HG03135 (cell line): ENCODE data around the gene CD40LG.

Source experiments
- ATAC-seq: cut with Tn5 transposase; IDR thresholded peaks from one replicate; pipeline ENCODE4 v1.9.1; 2021; ENCODE audit warnings: mild to moderate bottlenecking, moderate library complexity; ENCODE audit not compliant: unreplicated experiment

Gene CD40LG

DNA sequence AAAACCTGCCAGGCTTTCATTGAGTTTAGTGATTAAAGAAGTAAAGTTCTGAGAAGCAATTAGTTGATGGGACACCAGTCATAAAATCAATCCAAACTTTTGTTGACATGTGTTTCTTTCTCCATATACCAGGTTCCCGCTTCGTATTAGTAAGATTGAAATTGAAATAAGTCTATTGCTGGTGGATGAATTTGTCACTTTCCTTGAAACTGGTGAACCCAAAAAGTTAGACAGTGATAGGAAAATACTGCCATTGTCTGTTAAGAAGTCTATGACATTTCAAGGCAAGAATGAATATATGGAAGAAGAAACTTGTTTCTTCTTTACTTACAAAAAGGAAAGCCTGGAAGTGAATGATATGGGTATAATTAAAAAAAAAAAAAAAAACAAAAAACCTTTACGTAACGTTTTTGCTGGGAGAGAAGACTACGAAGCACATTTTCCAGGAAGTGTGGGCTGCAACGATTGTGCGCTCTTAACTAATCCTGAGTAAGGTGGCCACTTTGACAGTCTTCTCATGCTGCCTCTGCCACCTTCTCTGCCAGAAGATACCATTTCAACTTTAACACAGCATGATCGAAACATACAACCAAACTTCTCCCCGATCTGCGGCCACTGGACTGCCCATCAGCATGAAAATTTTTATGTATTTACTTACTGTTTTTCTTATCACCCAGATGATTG is at the start of gene CD40LG:
CD40LG (plus strand) TSS at position 482 of the 684 bp plus-strand sequence; CDS start at position 573, 91 bp downstream.
- ATAC-seq, result no peak

DNA sequence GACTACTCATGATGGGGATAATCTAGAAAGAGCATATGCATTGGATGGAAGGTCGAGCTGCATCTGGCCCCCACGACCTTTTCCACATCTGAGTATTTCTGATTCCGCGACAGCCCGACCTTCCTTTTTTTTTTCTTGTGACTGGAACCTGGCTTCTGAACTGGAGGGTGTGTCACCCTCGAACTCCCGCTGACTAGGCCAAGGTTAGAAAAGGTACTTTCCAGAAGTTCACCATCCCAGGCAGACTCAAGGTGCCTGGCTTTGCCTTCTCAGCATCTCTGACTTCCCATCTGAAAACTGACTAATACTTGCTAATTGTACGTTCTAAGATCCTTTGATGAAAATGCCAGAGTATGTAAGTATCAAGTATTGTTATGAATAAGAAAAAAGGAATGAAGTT is 49.3 kb upstream of the CD40LG start:
- no peak for ATAC-seq

DNA sequence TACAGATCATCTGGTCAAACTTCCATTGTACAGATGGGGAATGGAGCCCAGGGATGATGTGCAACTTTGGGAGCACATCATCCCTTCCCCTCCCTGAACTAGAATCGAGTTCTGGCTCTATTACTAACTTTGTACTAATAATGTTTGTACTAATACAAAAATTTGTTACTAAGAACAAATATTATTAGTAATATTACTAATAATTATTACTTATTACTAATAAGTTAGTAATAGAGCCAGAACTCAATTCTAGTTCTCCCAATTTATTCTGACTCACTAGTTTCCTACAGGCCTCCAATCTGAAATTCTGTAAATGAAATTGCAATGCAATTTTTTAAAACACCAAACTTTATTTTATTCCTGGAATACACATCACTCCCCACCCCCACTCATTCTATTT is 47.9 kb upstream of the CD40LG start:
- no peak for ATAC-seq

DNA sequence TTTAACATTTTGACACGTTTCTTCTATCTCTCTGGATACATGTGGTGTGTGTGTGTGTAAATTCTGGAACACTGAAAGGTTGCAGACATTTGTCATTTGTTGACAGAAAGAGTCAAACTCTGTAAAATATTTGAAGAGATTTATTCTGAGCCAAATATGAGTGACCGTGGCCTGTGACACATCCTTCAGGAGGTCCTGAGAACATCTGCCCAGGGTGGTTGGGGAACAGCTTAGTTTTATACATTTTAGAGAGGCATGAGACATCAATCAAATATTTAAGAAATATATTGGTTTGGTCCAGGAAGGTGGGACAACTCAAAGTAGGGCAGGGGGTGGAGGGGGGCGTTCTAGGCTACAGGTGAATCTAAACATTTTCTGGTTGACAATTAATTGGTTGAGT is 40.7 kb upstream of the CD40LG start:
- ATAC-seq, result no peak

DNA sequence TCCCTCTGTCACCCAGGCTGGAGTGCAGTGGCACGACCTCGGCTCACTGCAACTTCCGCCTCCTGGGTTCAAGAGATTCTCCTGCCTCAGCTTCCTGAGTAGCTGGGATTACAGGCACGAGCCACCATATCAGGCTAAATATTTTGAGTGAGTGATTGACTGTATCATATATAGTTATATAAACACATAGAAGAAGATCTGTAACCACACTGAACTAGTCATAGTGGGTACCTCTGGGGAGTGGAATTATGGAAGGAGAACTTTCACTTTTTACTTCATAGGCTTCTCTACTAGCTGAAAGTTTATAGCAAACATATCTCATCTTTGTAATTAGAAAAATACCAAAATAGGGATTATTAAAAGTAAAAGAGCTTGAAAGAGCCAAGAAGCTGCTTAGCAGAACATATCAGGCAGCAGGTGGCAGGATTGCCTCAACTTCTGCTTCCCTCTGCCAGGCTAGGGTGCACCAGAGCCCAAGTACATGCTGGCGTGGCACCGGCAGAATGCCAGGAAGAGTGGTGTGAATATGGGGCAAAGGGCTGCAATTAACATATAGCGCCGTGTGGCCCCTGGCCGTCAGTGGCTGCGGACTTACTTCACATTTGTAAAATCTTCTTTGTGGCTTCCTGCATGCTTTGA is 39.5 kb upstream of the CD40LG start:
- ATAC-seq, result no peak

DNA sequence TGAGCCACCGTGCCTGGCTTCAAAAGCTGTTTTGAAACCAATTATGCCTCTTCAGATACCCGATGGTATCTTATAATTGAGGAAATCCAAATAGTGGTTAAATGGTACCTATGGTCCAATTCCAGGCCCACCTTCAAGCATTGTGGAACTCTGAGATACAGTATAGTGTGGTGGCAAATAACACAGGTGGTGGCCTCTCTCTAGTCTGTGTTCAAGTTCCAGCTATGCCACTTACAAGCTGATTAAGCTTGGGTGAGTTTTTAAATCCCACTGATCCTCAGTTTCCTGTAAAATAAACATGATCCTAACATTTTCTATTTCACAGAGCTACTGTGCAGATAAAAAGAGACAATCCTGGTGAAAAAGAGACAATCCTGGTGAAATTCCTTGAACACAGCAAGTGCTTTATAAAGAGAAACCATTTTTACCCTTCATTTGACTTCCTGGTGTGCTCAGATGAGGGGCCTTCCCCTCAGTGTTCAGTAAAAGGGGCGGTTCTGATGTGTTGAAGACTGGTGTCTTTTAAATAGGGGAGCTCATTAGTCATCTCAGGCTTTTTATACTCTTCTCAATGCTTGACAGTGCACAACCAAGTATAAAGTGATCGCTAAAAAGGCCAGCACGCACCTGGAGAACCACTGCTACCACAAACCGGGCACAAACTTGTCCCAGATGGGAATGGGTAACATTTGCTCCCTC is 30.8 kb upstream of the CD40LG start:
- peak; percentile 92 for ATAC-seq

DNA sequence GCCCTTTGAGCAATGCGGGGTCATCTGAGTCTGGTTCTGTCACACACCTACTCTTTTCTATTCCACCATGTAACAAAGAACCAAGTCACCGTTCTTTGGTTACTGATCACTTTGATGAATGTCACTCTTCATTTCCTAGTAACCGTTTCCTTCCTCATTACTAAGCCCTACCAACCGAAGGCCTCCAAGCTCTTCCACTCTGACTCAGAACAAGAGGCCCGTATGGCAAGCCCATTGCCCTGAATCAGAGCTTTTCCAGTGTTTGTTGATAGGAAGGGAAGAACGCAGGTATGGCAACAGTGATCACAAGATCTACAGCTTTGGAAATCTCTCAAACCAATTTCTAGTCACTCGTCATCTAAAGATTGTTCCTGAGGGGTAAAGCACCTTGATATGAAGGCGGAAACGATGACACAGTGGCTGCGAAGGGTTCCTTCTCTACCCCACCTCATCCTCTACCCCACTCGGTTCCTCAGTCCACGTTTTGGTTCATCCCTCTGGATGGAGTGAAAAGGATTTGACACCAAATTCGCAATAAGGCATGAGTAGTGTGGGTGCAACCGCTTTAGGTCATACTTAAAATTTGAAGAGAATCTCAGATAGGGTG is 28.0 kb upstream of the CD40LG start:
- no peak for ATAC-seq

DNA sequence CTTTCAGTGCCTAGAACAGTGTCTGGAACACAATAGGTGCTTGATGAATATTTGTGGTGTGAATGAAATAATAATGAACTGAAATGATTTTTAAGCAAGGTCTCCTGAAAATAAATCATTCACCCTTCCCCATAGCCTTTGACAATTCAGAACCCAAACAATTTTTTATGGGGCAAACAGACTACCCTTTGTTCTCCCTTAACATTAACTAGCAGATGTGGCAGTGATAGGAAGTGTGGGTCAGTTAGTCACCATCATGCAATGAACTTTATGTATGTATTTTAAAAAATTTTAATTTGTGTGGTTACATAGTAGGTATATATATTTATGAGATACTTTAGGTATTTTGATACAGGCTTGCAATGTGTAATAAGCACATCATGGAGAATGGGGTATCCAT is 27.2 kb upstream of the CD40LG start:
- no peak for ATAC-seq

DNA sequence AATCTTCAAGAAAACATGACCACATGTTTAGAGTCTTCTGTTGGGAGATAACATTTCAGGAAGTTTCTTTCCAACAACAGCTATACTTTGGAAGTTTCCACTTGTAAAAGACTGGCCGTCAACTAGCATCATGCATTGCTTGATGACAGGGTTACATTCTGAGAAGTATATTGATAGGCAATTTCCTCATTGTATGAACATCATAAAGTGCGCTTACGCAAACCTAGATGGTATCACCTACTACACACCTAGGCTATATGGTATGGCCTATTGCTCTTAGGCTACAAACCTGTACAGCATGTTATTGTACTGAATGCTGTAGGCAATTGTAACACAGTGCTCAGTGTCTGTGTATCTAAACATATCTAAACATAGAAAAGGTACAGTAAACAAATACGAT is 25.4 kb upstream of the CD40LG start:
- ATAC-seq, result no peak

DNA sequence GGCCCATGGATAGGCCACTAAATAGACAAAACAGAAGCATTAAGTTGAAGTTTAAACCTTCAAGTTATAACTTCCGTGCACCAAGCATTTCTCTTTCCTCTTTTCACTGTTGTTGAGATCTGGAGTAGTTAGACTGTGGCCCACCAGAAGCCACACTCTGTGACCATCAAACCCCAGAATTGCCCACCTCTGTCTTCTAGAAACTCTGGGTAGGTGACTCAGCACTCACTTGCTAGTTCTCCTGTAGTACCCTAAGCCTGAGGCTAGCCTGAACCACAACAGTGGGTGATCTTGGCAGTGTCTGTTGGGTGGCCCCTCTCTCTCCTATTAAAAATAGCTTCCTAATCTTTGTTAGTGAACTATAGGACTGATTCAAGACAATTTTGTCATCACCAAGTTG is 24.6 kb upstream of the CD40LG start:
- no peak for ATAC-seq

DNA sequence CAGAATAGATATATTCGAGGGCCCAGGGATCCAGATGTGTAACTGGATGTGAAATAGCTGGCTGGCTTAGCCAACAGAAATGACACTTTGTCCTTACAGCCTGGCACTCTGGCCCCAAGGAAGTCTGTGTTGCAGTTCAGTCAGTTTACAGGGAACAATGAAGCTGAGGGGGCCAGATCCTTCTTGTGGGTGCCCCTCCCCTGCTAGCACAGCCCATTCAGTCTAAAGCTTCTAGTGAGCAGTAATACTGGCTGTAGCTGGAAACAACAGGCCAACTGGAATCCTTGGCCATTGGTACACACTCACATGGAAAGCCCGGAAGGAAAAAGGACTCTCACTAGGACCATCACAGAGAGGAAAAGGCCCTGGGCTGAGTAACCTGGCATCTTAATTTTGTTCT is 22.7 kb upstream of the CD40LG start:
- no peak for ATAC-seq

DNA sequence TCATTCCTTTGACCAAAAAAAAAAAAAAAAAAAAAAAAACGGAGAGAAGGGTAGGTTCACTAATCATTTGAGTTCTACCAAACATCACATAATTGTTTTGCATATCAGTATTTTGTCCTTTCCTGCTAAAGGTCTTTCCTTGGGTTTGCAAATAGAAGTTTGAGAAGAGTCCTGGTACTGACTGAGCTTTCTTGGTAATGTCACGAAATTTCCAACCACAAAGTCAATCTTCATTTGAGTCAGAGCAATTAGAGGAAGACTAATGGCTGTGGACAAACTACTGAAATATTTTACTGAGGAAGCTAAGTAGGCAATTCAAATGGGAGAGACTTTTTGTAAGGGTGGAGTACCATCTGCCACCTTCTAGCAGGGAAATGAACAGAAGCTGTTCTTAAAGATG is 21.7 kb upstream of the CD40LG start:
- ATAC-seq, result no peak

DNA sequence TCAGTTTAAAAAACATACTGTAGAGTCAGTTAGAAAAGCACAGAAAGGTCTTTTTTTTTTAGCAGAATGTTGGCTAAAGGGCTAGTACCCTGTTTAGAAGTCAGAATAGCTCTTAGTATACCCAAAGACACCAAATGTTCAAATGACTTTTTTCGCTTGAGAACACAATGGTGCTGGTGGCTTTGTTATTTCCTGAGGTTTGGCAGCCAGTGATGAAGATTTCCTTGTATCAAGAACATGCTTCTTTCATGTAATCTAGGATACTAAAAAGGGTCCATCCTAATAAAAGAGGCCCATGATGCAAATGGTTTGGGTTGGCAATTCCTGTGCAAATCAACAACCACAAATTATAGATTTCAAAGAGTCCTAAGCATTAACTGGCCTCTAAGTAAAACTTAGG is 21.1 kb upstream of the CD40LG start:
- no peak for ATAC-seq

DNA sequence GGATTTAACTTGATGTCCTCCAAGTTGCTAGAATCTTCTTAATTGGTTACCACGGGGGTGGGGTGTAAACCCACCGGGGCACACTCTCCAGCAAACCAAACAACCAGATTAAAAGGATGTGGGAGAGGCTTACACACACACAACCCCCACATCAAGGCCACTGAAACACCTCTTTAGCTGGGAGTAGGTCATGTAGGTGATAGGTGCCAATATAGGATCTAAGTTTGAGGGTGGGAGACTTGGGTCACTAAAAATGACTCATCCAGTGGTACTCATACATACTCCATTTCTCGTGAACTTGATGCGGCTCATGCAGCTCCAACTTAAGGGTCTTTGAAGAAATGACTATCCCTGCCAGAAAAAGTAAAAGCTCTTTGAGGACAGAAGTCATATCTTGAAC is 20.5 kb upstream of the CD40LG start:
- no peak for ATAC-seq

DNA sequence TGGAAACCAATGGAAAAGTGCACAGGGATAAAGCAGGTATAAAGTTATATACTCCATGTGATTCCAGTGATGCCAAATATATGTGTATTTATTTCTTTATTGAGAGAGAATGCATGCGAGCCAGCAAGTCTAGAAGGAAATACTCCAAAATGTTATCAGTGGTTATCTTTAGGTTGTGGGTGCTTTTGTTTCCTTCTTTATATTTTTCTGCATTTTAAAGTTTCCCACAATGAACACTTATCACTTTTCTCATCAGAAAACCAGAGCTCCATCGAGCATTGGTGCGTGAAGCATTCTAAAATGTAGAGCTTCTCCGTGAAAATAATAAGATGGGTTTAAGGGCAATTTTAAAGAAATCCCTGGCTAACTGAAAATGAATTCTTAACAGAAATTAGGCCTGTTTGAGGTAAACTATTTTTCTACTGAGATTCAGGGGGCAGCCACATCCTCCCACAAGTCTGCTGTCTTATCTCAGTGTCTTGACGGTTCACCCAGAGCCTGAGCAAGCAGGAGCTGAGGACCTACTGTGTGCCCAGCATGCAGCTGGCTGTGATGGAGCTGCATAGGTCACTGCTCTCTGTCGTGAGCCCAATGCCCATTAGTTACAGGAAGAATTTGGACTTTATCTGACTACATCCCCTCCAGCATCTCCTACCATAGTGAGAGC is 18.7 kb upstream of the CD40LG start:
- ATAC-seq, result no peak

DNA sequence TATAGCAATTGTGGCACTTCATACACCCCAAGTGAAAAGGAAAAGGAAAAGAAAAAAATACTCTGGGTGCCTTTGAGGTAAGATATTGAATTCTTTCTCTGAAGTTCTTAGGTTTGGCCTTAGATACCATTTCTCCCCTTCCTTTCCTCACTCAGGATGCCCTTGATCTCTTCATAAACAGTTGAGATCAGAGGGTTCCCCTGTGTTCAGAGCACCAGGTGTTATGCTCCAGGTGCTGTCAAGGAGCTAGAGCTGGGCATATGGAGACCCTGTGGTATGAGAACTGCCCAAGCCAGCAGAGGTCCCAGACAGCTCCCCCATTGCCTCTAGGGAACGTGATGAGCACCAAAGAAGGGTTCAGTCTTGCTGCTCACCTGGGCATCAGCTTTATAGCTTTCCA is 17.1 kb upstream of the CD40LG start:
- ATAC-seq, result no peak

DNA sequence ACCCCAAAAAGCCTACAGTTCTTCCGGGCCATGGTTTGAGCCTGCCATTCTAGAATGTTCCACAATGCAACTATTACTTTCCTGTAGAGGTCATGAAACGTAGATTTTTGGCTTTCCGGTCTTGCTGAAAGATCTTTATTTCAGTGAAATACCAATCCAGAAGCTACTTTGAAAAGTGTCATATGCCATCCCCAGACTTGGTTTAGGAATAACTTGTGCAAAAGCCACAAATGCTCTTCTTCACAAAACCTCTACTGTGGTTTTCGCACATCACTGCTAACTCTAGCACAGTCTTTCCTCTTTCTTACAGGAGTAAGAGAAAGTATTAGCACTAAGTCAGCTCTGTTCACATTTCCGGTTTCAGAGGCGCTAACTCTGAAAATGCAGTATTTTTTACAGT is 12.7 kb upstream of the CD40LG start:
- ATAC-seq, result peak; percentile 58

DNA sequence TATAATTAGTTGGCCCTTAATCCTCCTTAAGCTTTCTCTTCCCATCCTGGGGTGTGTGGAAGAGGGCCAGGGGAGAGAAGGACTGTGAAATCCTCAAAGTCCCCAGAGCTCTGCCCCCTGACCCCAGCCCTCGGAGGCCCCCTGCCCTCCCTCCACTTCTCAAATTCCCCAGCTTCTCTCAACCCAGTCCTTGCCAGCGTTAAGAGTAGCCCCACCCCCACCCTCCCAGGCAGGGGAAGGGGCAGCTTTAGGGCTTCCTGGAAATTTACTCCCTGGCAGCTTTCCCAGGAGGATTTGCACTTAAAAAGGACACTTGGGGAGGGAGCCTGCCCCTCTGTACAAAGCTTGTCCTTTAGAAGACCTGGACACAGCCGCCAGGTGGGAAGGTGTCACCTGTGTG is 11.8 kb upstream of the CD40LG start:
- no peak for ATAC-seq

DNA sequence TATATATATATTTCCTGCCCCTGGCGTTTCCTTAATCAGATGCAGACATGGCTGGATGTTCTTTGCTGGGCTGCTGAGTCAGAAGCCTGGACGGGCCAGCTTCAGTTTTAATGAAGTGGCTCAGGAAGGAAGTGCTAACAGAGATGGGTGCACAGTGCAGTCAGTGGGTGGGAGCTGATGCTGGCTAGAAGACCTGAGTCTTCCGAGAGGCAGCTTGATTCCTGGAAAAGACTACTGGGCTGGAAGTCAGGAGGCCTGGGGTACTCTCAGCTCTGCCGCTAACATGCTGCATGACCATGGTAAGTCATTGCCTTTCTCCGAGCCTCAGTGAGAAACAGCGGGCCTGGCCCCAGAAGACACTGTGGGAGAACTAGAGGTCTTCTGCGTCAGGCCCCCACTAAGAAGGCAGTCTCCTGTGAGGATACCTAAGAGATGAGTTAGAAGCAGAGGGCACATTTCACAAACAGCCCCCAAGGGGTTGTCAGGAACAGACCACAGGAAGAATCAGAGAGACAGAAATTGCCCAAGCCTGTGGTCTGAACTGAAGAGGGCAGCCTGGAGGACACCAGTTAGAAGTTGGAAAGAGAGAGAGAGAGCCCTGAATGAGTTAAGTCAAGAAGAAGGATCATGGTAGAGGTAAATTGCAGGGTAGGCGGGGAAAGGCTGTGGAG is 8.3 kb upstream of the CD40LG start:
- no peak for ATAC-seq

DNA sequence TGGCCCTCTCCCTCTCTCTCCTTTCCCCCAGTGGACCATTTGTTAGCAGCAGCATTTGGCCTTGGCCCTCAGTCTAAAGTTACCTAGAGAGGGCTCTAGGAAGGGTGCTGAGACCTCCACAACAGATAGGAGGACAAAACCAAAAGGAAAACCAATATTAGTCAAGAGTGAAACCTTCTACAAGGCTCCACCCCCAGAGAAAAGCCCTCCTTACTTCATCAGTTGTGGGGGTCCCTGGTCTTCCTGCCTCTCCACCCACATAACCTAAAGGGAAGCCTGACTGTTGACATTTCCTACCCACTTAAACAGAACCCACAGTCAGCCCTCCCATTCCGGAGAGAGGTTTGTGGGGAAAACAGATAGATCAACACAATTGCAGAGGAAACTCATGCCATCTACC is 4.7 kb upstream of the CD40LG start:
- ATAC-seq, result no peak
